ENCODE data around the gene ZNF85.
A peak's percentile ranks its signal among the peaks of the same experiment; 100 is the strongest.
"Not testable (repeated sequence)": the region's sequence is repeated elsewhere in the genome, so short reads cannot be mapped to it uniquely, and the experiment has no call there.

Gene ZNF85

DNA sequence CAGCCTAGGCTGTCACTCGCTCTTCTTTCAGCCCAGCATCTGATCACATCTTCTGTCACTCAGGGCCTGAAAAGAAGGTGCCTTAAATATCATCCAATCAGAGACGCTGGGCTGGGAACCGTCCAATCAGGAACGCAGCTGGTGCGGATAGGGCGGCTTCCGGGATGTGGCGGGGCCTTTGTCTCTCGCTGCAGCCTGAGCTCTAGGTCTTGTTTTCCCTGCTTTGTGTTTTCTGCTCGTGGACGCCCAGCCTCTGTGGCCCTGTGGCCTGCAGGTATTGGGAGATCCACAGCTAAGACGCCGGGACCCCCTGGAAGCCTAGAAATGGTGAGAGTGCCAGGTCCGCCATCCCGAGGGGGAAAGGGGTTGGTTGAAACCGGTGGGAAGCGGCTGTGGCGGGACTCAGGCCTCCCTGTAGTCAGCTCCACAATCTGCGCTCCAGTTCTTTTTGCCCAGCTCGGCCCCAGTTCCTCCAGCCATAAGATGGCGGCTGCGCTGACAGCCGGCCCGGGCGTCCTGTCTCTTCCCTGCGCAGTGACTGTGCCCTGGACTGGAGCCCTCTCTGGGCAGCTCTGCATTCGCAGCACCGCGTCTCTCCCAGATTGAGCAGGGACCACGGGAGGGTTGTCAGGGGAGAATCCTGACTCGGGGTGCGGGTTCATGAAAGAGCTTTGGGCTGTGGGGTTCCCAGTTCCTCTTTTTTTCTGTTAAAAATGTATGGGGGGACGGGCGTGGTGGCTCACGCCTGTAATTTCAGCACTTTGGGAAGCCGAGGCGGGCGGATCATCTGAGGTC, at the start of gene ZNF85:
TSS of gene ZNF85 (plus strand) at position 175 of the 795 bp plus-strand sequence. CDS start at position 325, 150 bp downstream.
- peak; percentile 70 for DNase-seq (ENCODE audit: low read depth)

DNA sequence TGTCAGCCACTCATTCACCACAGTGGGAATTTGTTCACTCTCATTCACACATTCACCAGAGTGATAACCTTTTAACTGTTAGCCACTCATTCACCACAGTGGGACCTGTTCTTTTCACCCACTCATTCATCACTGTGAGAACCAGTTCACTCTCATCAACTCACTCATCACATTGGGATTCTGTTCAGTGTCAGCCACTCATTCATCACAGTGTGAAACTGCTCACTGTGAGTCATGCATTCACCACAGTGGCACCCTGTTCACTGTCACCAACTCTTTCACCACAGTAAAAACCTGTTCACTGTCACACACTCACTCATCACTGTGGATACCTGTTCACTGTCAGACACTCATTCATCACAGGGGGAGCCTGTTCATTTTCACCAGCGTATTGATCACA, 43.5 kb upstream of the ZNF85 start:
- no peak for DNase-seq (ENCODE audit: low read depth)

DNA sequence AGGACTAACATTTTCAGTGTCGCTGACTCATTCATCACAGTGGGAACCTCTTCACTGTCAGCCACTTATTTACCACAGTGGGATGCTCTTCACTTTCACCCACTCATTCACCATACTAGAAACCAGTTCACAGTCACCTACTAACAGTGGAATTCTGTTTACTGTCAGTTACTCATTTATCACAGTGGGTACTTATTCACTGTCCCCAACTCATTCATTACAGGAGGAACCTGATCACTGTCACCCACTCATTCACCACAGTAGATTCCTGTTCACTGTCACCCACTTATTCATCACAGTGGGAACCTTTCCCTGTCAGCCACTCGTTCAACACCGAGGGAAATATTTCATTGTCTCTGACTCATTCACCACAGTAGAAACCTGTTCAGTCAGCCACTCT, 10.1 kb upstream of the ZNF85 start:
- DNase-seq (ENCODE audit: low read depth), result no peak

DNA sequence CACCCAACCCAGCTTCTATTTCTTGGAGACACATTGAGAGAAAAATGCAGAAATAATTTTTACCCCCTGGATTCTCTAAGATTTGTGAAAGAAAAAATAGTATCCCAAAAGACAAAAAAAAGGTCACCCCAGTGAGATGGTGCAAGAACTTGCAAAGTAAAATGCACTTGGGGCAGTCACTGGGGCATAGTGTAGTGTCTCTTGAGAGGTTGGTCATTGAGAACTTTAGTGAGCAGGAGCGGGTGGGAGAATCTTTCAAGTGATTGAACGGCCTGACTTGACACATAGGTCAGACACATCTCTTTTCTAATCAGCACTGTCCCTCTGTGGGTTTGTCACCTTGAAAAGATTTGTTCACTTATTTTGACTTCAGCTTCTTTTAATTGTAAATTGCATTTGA, 2.4 kb downstream of the ZNF85 start:
- no peak for DNase-seq (ENCODE audit: low read depth)

DNA sequence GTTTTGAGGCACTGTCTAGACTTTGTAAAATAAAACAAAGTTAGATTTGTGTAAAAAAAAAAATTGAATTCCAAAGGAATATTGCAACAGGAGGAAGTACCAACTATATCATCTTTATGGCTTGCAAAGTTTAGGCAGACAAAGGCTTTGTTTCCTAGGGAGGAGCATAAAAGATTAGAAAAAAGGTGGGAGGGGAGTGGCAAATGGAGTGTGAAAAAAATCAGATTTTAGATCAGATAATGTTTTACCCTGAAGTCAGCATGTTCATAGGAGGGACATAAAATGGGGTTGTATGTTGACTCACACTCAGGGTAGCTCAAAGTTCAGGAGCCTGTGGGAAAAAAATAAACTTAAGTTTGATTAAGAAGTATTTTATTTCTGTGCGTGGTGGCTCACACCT, 3.7 kb downstream of the ZNF85 start:
- DNase-seq (ENCODE audit: low read depth), result no peak

DNA sequence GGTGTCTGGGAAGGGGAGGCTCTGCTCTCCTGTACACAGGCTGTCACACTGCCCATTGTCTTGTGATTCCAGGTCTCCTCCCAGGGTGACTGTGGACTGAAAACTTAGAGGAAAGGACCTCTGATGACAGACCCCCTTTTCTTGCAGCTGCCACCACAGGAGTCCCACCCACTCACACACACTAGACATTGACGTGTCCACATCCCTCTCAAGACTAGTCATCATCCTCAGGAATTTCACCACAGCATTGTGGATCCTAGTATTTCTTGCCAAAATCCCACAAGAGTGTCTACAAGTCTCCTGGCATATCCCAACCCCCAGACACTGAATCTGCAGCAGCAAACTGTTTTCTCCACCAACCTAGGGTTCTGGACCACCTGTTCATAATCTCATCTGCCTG, 5.3 kb downstream of the ZNF85 start:
- DNase-seq (ENCODE audit: low read depth), result no peak

DNA sequence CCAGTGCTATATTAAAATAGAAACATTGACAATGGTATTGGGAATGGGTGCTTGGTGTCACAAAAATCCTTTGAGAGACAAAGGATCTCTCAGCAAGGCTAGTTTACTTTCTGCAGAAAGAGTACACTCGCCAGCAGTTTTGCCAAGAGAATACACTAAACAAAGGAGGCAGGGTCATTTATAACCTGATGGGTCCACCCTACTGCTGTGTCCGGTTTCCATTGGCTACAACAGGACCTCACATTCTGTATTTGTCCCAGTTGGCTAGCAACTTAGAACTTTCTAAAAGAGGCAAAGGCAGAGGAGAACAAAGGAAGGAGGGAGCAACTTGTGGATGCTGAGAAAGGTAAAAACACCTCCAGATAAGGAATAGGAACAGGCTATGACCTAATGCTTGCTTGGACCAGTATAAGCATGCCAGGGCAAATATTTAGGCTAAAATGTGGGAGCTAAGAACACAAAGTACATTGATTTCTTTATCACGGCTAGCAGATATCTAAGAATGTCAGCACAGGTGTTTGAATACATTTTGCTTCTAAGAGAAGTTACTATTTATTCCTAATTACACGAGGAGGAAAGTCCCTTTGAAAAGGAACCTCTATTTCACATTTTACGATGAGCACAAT, 13.4 kb downstream of the ZNF85 start:
- DNase-seq (ENCODE audit: low read depth), result not testable (repeated sequence)

DNA sequence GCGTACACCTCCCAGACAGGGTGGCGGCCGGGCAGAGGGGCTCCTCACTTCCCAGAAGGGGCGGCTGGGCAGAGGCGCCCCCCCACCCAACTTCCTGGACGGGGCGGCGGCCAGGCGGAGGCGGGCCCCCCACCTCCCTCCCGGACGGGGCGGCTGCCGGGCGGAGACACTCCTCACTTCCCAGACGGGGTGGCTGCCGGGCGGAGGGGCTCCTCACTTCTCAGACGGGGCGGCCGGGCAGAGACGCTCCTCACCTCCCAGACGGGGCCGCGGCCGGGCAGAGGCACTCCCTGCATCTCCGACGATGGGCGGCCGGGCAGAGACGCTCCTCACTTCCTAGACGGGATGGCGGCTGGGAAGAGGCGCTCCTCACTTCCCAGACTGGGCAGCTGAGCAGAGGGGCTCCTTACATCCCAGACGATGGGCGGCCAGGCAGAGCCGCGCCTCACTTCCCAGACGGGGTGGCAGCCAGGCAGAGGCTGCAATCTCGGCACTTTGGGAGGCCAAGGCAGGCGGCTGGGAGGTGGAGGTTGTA, 29.6 kb downstream of the ZNF85 start:
- not testable (repeated sequence) for DNase-seq (ENCODE audit: low read depth)

DNA sequence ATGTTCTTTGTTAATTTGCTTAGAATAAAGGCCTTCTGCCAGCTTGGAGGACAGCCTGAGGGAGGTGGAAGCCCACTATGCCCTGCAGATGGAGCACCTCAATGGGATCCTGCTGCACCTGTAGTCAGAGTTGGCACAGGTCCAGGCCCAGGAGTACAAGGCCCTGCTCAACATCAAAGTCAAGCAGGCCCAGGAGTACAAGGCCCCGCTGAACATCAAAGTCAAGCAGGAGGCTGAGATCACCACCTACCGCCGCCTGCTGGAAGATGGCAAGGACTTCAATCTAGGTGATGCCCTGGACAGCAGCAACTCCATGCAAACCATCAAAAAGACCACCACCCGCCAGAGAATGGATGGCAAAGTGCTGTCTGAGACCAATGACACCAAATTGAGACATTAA, 41.7 kb downstream of the ZNF85 start:
- DNase-seq (ENCODE audit: low read depth), result no peak

DNA sequence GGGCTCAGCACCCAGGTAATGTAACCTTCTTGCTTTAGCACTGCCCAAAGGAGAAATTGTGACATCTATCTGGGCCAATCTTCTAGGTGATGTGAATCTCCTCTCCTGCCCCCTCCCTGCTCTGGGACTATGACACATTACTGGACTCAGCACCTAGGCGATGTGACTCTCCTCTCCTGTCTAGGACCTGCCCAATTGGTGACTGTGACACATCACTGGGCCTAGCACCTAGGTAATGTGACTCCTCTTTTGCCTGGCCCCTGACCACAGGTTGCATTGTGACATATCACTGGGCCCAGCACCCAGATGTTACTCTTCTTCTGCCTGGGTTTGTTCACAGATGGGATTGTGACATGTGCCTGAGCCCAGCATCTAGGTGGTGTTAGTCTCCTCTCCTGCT, 45.0 kb downstream of the ZNF85 start:
- no peak for DNase-seq (ENCODE audit: low read depth)

DNA sequence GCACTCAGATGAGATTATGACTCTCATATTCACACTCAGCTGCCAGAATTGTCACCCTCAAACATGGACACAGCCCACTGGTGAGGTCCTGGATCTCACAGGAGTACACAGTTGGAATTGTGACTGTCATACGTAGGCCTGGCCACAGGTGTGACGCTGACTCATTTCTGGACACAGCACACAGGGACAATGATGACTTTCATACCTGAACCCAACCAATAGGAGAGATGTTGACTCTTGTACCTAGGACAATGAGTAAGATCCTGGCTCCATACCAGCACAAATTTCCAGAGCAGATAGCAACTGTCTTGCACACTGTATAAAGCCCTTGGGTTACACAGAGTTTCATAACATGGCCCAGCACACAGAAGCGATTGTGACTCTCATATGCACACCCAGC, 46.4 kb downstream of the ZNF85 start:
- DNase-seq (ENCODE audit: low read depth), result no peak

DNA sequence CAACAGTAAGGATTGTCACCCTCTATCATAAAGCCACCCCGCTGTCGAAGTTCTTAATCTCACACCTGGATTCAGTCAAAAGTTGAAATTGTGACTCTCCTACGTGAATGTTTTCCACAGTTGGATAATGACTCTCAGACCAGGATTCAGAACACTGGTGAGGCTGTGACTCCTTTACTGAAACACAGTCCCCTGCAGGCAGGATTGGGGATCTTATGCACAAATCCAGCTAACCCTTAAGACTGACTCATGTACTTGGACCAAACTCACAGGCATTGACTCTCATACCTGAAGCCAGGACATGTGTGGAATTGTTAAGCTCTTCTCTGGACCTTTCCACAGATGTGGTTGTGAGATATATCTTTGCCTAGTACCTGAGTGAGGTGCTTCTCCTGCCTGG, 46.8 kb downstream of the ZNF85 start:
- no peak for DNase-seq (ENCODE audit: low read depth)

DNA sequence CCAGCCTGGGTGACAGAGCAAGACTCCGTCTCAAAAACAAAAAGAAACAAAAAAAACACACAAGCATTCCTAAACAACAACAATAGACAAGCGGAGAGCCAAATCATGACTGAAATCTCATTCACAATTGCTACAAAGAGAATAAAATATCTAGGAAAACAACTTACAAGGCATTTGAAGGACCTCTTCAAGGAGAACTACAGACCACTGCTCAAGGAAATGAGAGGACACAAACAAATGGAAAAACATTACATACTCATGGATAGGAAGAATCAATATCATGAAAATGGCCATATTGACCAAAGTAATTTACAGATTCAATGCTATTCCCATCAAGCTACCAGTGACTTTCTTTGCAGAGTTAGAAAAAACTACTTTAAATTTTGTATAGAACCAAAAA, 69.7 kb downstream of the ZNF85 start:
- not testable (repeated sequence) for DNase-seq (ENCODE audit: low read depth)

DNA sequence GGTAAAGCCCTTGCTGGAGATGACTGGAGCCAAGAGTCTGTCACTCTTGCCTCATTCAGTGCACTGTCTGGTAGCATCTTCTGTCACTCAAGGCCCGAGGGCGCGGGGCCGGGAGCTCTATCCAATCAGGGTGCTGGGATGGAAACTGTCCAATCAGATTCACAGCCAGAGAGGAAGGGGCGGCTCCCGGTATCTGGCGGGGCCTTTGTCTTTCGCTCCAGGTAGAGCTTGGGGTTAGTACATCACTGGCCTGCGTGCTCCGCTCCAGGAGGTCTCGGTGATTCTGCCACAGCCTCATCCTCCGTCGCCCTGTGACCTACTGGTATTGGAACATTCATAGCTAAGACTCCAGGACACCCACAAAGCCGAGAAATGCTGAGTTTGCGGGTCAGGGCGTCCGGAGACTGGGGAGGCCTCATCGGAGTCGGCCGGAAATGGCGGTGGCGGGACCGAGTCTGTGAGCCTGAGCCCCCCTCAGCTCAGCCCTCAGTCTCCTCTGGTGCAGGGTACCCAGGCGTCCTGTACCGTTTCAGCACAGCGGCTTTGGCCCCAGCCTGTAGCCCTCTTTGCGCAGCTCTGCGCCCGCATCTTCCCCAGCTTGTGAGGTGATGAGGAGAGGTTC, 76.8 kb downstream of the ZNF85 start:
- DNase-seq (ENCODE audit: low read depth), result peak; percentile 60

Measured in stimulated activated CD8-positive, alpha-beta memory T cell treated with anti-CD3 and anti-CD28 coated beads, Interleukin-15, amount 100 ng/mL, for 24 hours (primary cell).